CD4-positive, CD25-positive, alpha-beta regulatory T cell (primary cell): ENCODE measurements around the gene PHF2. TPM values are rescaled to one million over a fixed set of nuclear protein-coding genes. Genes with fewer than 3 reads are reported as not detected.

Experiments
- ATAC-seq, 2 donors: fragments of 150-1000 bp; cut with Tn5 transposase; one replicate each; pipeline ENCODE4 v1.10.0; 2021; ENCODE audit warnings: low read depth in 2 of 2, moderate number of reproducible peaks in 2 of 2, moderate library complexity in 1 of 2
- DNase-seq, 3 donors: peaks; one replicate each; pipeline versions ENCODE4 v3.0.0 to v3.0.0-alpha.2; 2012 to 2022; ENCODE audit warnings: mixed read lengths in 1 of 3
- H3K27ac ChIP-seq: one replicate; pipeline ENCODE4 v1.7.0; 2013; ENCODE audit warnings: mild to moderate bottlenecking, low read length; ENCODE audit not compliant: insufficient read depth, poor library complexity, severe bottlenecking
- H3K27me3 ChIP-seq: one replicate; pipeline ENCODE4 v1.7.0; 2013; ENCODE audit warnings: low read length; ENCODE audit not compliant: control insufficient read depth, insufficient read depth
- H3K36me3 ChIP-seq: one replicate; pipeline ENCODE4 v1.7.0; 2013; ENCODE audit warnings: mild to moderate bottlenecking, low read length, moderate library complexity; ENCODE audit not compliant: control insufficient read depth, insufficient read depth
- H3K4me1 ChIP-seq: 2 replicates; pipeline ENCODE4 v1.7.0; 2013; ENCODE audit warnings: mild to moderate bottlenecking, low read length; ENCODE audit not compliant: insufficient read depth, control insufficient read depth, poor library complexity, severe bottlenecking
- H3K4me3 ChIP-seq: one replicate; pipeline ENCODE4 v1.7.0; 2013; ENCODE audit warnings: low read depth, mild to moderate bottlenecking, low read length, moderate library complexity
- H3K9me3 ChIP-seq, 2 experiments: 1 replicate in 1 of 2; 2 replicates in 1 of 2; pipeline ENCODE4 v1.7.0; 2013; ENCODE audit warnings: low read length in 2 of 2, mild to moderate bottlenecking in 1 of 2, moderate library complexity in 1 of 2; ENCODE audit not compliant: control insufficient read depth in 2 of 2
- H3K27ac Mint-ChIP-seq, 3 donors: one replicate each; pipeline ENCODE4 v1.8.0; 2020 to 2022; ENCODE audit warnings: mild to moderate bottlenecking in 3 of 3, mixed read lengths in 3 of 3, moderate library complexity in 2 of 3
- H3K27me3 Mint-ChIP-seq: one replicate; pipeline ENCODE4 v1.8.0; 2022; ENCODE audit warnings: mild to moderate bottlenecking, mixed read lengths
- H3K36me3 Mint-ChIP-seq: one replicate; pipeline ENCODE4 v1.8.0; 2020; ENCODE audit warnings: mixed read lengths
- H3K4me1 Mint-ChIP-seq, 4 donors: one replicate each; pipeline ENCODE4 v1.8.0; 2020 to 2022; ENCODE audit warnings: mixed read lengths in 4 of 4, mild to moderate bottlenecking in 1 of 4
- H3K4me3 Mint-ChIP-seq, 4 donors: one replicate each; pipeline ENCODE4 v1.8.0; 2020 to 2022; ENCODE audit warnings: mild to moderate bottlenecking in 4 of 4, mixed read lengths in 4 of 4, moderate library complexity in 3 of 4
- H3K9me3 Mint-ChIP-seq, 7 donors: one replicate each; pipeline ENCODE4 v1.8.0; 2020 to 2022; ENCODE audit warnings: mixed read lengths in 7 of 7, mild to moderate bottlenecking in 3 of 7, moderate library complexity in 2 of 7
- polyA plus RNA-seq, 4 donors: library from polyadenylated mRNA; unstranded; fragments of 300-500 nt; fragmentation: Illumina TruSeq; gene quantifications; one replicate each; pipeline ENCODE4 v1.2.3, GENCODE V29; 2021
- total RNA-seq: library from RNA; stranded (reverse); gene quantifications from one replicate; pipeline ENCODE4 v1.2.3, GENCODE V29; 2022

PHF2 gene
- total and polyA plus RNA-seq, 5 donors from 2014 or later = 0.37 to 29.4 (median 1.0) TPM

DNA sequence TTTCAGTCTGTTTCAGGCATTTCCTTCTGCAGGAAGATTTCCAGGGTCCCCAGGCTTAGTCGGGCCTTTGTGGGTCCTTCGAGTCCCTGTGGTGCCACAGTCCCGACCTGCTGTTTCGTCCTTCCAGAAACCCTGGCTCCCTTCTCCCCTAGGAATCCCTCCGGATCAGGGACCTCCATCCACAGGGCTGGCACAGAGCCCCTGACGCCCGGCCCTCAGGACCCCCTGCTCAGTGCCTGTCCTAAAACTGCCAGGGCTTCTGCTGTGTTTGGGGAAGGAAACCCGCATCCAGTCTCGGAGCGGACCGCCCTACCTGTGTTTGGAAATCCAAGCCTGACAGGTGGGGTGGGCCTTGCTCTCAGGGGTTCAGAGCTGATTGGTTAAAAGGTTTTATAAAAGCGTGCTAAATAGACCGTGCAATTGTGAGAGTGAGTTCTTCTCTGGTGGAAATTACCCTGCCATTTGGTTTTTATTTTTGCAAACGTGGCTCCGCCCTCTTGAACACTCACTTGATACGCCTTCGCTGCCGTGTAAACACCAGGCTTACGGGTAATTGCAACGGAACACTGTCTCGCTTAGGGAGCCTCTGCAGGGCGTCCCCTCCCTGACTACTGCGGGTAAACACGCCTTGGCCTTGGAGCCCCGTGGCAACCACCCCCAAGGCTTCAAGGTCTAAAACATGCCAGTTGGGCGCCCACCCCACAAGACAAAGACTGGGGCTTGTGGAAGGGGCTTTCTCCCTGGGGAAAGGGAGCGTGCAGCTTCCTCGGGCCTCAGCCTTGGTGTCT is 121.2 kb downstream of the PHF2 start:
- H3K4me1 ChIP-seq = no peaks in the 10 kb centered on the region
- H3K27ac ChIP-seq = no peak overlapping the region
- no peak overlapping the region for H3K4me3 ChIP-seq
- H3K27me3 ChIP-seq = peaks cover 4% of the 10 kb centered on the region
- no peak for ATAC-seq
- H3K27ac Mint-ChIP-seq = no peak overlapping the region
- no peak for DNase-seq
- no peaks in the 10 kb centered on the region for H3K36me3 Mint-ChIP-seq
- H3K4me3 Mint-ChIP-seq = no peak overlapping the region
- H3K36me3 ChIP-seq = no peaks in the 10 kb centered on the region
- peaks cover 0 to 8% (median 2%) of the 10 kb centered on the region in 7 donors for H3K9me3 Mint-ChIP-seq
- no peaks in the 10 kb centered on the region for H3K4me1 Mint-ChIP-seq
- H3K27me3 Mint-ChIP-seq = peaks cover 5% of the 10 kb centered on the region
- peaks cover 3 to 6% of the 10 kb centered on the region in 2 experiments for H3K9me3 ChIP-seq

- DNase-seq (no peak), ATAC-seq (no peak)
- H3K27ac Mint-ChIP-seq = no peak overlapping the region
- Histone ChIP-seq H3K4me3 (no peak overlapping the region), H3K4me1 (no peaks in the 10 kb centered on the region), H3K36me3 (no peaks in the 10 kb centered on the region), H3K9me3 (peaks cover 3 to 6% of the 10 kb centered on the region in 2 experiments), H3K27ac (no peak overlapping the region), H3K27me3 (peaks cover 4% of the 10 kb centered on the region)
- H3K27me3 Mint-ChIP-seq = peaks cover 5% of the 10 kb centered on the region
- no peaks in the 10 kb centered on the region for H3K36me3 Mint-ChIP-seq
- H3K9me3 Mint-ChIP-seq = peaks cover 0 to 10% (median 3%) of the 10 kb centered on the region in 7 donors
- no peak overlapping the region for H3K4me3 Mint-ChIP-seq
- no peaks in the 10 kb centered on the region for H3K4me1 Mint-ChIP-seq
Measured at GRCh38 chr9:93698140-93698908, 121.9 kb downstream of the PHF2 start.

DNA sequence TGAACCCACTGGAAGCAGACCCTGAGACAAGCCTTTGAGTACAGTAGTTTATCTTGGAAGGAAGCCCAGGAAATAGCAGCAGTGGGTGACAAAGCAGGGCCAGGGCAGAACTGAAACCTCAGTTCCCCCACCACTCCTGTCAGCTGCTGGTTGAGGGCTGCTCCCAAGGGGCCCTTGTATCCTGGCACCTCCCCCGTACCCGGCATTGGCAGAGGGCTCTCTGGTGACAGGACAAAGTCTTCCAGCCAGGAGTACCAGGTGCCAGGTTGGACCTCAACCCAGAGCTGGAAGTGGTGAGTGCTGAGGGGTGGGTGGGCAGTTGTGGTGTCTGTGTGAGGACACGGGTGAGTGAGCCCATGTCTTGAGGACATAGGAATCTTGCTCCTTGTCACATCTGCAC is 123.3 kb downstream of the PHF2 start:
- no peak overlapping the region for H3K27ac Mint-ChIP-seq
- no peaks in the 10 kb centered on the region for H3K36me3 Mint-ChIP-seq
- H3K27me3 Mint-ChIP-seq = peaks cover 10% of the 10 kb centered on the region
- H3K27me3 ChIP-seq = peaks cover 3% of the 10 kb centered on the region
- H3K4me1 ChIP-seq = no peaks in the 10 kb centered on the region
- DNase-seq (no peak), ATAC-seq (no peak)
- H3K4me1 Mint-ChIP-seq = no peaks in the 10 kb centered on the region
- H3K4me3 ChIP-seq = no peak overlapping the region
- H3K36me3 ChIP-seq = no peaks in the 10 kb centered on the region
- peaks cover 2 to 14% (median 4%) of the 10 kb centered on the region in 7 donors for H3K9me3 Mint-ChIP-seq
- no peak overlapping the region for H3K27ac ChIP-seq
- H3K4me3 Mint-ChIP-seq = no peak overlapping the region
- H3K9me3 ChIP-seq = peaks cover 5 to 6% of the 10 kb centered on the region in 2 experiments

- Histone ChIP-seq H3K36me3 (no peaks in the 10 kb centered on the region), H3K4me1 (no peaks in the 10 kb centered on the region), H3K9me3 (peaks cover 0 to 2% of the 10 kb centered on the region in 2 experiments), H3K27ac (no peak overlapping the region), H3K4me3 (no peak overlapping the region), H3K27me3 (no peaks in the 10 kb centered on the region)
- Mint-ChIP-seq H3K4me1 (no peaks in the 10 kb centered on the region), H3K27me3 (peaks cover 16% of the 10 kb centered on the region), H3K36me3 (no peaks in the 10 kb centered on the region), H3K27ac (no peak overlapping the region), H3K9me3 (peaks cover 0 to 28% (median 4%) of the 10 kb centered on the region in 7 donors), H3K4me3 (no peak overlapping the region)
- DNase-seq (no peak), ATAC-seq (no peak)
Measured at GRCh38 chr9:93701494-93702218, 125.3 kb downstream of the PHF2 start.

- no peaks in the 10 kb centered on the region for H3K27me3 ChIP-seq
- ATAC-seq (no peak), DNase-seq (no peak)
- peaks cover 0 to 2% of the 10 kb centered on the region in 2 experiments for H3K9me3 ChIP-seq
- H3K27me3 Mint-ChIP-seq = peaks cover 16% of the 10 kb centered on the region
- H3K4me3 Mint-ChIP-seq = no peak overlapping the region
- no peaks in the 10 kb centered on the region for H3K4me1 Mint-ChIP-seq
- H3K36me3 Mint-ChIP-seq = no peaks in the 10 kb centered on the region
- H3K27ac Mint-ChIP-seq = no peak overlapping the region
- no peak overlapping the region for H3K4me3 ChIP-seq
- no peaks in the 10 kb centered on the region for H3K36me3 ChIP-seq
- H3K4me1 ChIP-seq = no peaks in the 10 kb centered on the region
- no peak overlapping the region for H3K27ac ChIP-seq
- peaks cover 0 to 28% (median 4%) of the 10 kb centered on the region in 7 donors for H3K9me3 Mint-ChIP-seq
Measured at GRCh38 chr9:93702261-93702660, 125.9 kb downstream of the PHF2 start.

DNA sequence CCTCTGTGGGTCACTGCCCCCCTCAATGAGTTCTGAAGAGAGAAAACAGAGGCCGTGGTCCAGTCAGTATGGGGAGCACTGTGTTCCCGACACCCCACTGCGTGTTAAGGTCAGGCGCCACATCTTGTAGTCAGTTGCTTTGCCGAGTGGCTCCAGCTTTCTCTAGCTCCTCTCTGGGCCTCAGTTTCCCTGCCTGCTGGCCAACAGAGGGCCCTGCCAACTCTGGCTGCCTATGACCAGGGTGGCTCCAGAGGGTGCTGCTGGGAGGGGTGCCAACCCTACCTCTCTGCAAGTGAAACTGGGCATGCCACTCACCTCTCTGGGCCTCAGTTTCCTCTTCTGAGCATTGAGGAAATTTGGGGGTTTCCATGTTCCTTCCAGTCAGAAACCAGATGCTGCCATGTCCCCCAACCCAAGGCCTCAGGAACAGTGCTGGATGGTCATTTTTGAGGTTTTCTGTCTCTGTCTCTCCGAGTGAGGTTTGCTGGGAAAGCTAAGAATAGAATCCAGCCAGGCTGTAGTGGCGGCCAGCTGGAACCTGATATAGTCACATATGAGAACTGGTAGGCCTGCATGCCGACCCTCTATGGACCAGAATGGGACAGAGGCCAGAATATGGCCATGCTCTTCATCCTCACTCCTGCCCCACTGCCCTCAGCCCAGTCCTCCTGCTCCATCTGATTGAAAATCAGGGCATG is 132.1 kb downstream of the PHF2 start:
- ATAC-seq (no peak), DNase-seq (no peak)
- no peak overlapping the region for H3K4me3 ChIP-seq
- no peak overlapping the region for H3K27ac ChIP-seq
- H3K36me3 ChIP-seq = no peaks in the 10 kb centered on the region
- H3K27ac Mint-ChIP-seq = no peak overlapping the region
- no peaks in the 10 kb centered on the region for H3K27me3 ChIP-seq
- H3K4me1 Mint-ChIP-seq = no peaks in the 10 kb centered on the region
- H3K4me1 ChIP-seq = no peaks in the 10 kb centered on the region
- peaks cover 0 to 2% of the 10 kb centered on the region in 2 experiments for H3K9me3 ChIP-seq
- peaks cover 0 to 20% (median 2%) of the 10 kb centered on the region in 7 donors for H3K9me3 Mint-ChIP-seq
- no peak overlapping the region for H3K4me3 Mint-ChIP-seq
- H3K27me3 Mint-ChIP-seq = peaks cover 26% of the 10 kb centered on the region
- H3K36me3 Mint-ChIP-seq = no peaks in the 10 kb centered on the region

DNA sequence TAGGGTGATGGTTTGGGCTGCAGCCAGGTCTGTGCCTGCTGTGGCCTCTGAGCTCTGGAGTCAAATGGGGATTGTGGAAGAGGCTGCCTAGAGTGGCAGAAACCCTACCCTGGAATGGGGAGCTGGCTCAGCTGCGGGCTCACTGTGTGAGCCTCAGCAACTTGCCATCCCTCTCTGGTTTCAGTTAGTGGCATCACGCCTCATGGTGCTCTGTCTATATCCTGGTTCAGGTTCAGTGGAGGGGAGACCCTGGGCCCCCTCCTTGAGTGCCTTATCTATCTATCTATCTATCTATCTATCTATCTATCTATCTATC is 132.6 kb downstream of the PHF2 start:
- no peak overlapping the region for H3K4me3 ChIP-seq

More for the DNA sequence above, 132.6 kb downstream of the PHF2 start:
- Histone ChIP-seq H3K36me3 (no peaks in the 10 kb centered on the region), H3K27me3 (no peaks in the 10 kb centered on the region), H3K27ac (no peak overlapping the region), H3K9me3 (peaks cover 0 to 2% of the 10 kb centered on the region in 2 experiments), H3K4me1 (no peaks in the 10 kb centered on the region)
- peaks cover 0 to 18% (median 2%) of the 10 kb centered on the region in 7 donors for H3K9me3 Mint-ChIP-seq
- H3K4me1 Mint-ChIP-seq = no peaks in the 10 kb centered on the region
- no peak overlapping the region for H3K4me3 Mint-ChIP-seq
- DNase-seq (no peak), ATAC-seq (no peak)
- H3K36me3 Mint-ChIP-seq = no peaks in the 10 kb centered on the region
- no peak overlapping the region for H3K27ac Mint-ChIP-seq
- H3K27me3 Mint-ChIP-seq = peaks cover 25% of the 10 kb centered on the region
